Dendritic cell treated with granulocyte-macrophage colony-stimulating factor and Interleukin-4, amounts not matched to agents 40 ng/mL and 50 ng/mL, for 4 days (primary cell): Measurements from ENCODE around the gene ZNF507.

Experiments
- H3K27ac Mint-ChIP-seq: one replicate; pipeline ENCODE4 v1.8.0; 2022; ENCODE audit warnings: mild to moderate bottlenecking, mixed read lengths
- H3K27me3 Mint-ChIP-seq: one replicate; pipeline ENCODE4 v1.8.0; 2022; ENCODE audit warnings: mild to moderate bottlenecking, mixed read lengths
- H3K36me3 Mint-ChIP-seq: one replicate; pipeline ENCODE4 v1.8.0; 2022; ENCODE audit warnings: low read depth, mixed read lengths
- H3K4me1 Mint-ChIP-seq: one replicate; pipeline ENCODE4 v1.8.0; 2022; ENCODE audit warnings: low read depth, mixed read lengths
- H3K4me3 Mint-ChIP-seq: one replicate; pipeline ENCODE4 v1.8.0; 2022; ENCODE audit warnings: mild to moderate bottlenecking, moderate library complexity, mixed read lengths
- H3K9me3 Mint-ChIP-seq: one replicate; pipeline ENCODE4 v1.8.0; 2022; ENCODE audit warnings: mixed read lengths
- intact Hi-C: fragments of 100-400 bp; cut with micrococcal nuclease; formaldehyde crosslinking; loops from one replicate; pipeline ENCODE4 v1.15.0; 2022

Gene ZNF507

GRCh38 chr19:32401992-32402391, 56.6 kb downstream of the ZNF507 start:
- Mint-ChIP-seq H3K36me3 (peaks cover 7% of the 10 kb centered on the region), H3K4me1 (peaks cover 13% of the 10 kb centered on the region), H3K27ac (no peak overlapping the region), H3K27me3 (peaks cover 58% of the 10 kb centered on the region), H3K4me3 (no peak overlapping the region), H3K9me3 (no peaks in the 10 kb centered on the region)
- intact Hi-C loops = loop anchor here (10.0 kb wide), 1 partner anchor 173 kb away; no protein-coding TSS in a partner anchor

- Mint-ChIP-seq H3K4me1 (peaks cover 13% of the 10 kb centered on the region), H3K36me3 (peaks cover 7% of the 10 kb centered on the region), H3K27ac (no peak overlapping the region), H3K9me3 (no peaks in the 10 kb centered on the region), H3K27me3 (peaks cover 65% of the 10 kb centered on the region), H3K4me3 (no peak overlapping the region)
- intact Hi-C loops = loop anchor here (10.0 kb wide), 1 partner anchor 171 kb away; no protein-coding TSS in a partner anchor
Observed at GRCh38 chr19:32403291-32403995, 58.0 kb downstream of the ZNF507 start.

DNA sequence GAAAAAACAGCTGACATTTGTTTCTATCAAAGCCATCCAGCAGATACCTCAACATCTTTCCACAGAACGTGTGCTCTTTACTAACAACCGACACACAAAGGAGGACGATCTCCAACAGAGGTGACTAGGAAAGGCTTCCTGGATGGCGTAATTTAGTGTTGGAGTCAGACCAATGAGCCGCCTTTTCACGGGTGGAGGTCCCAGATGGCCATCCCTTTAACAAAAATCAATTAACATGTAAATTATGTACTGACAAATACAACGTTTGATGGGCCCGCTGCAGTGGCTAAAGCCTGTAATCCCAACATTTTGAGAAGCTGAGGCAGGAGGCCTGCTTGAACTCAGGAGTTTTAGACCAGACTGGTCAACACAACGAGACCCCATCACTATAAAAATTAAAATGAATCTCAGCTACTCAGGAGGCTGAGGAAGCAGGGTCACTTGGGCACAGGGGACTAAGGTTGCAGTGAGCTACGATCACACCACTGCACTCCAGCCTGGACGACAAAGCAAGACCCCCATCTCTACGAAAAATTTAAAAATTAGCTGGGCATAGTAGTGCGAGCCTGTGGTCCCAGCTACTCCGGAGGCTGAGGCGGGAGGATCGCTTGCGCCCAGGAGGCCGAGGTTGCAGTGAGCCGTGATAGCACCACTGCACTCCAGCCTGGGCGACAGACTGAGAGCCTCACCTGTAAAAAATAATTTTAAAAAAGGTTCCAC, 59.0 kb downstream of the ZNF507 start:
- peaks cover 64% of the 10 kb centered on the region for H3K27me3 Mint-ChIP-seq
- no peaks in the 10 kb centered on the region for H3K9me3 Mint-ChIP-seq
- peaks cover 11% of the 10 kb centered on the region for H3K36me3 Mint-ChIP-seq
- peak overlapping the region; percentile 85 for H3K4me3 Mint-ChIP-seq
- peaks cover 13% of the 10 kb centered on the region for H3K4me1 Mint-ChIP-seq
- intact Hi-C loops = loop anchor here (2.0 to 10.0 kb wide), 2 partner anchors 54 to 170 kb away; no protein-coding TSS in a partner anchor
- H3K27ac Mint-ChIP-seq = peak overlapping the region; percentile 92

GRCh38 chr19:32404933-32405430, 59.6 kb downstream of the ZNF507 start:
- H3K4me1 Mint-ChIP-seq = peaks cover 13% of the 10 kb centered on the region
- H3K27ac Mint-ChIP-seq = peak overlapping the region; percentile 92
- peaks cover 58% of the 10 kb centered on the region for H3K27me3 Mint-ChIP-seq
- intact Hi-C loops = loop anchor here (2.0 to 10.0 kb wide), 2 partner anchors 54 to 170 kb away; no protein-coding TSS in a partner anchor
- H3K9me3 Mint-ChIP-seq = no peaks in the 10 kb centered on the region
- peaks cover 14% of the 10 kb centered on the region for H3K36me3 Mint-ChIP-seq
- H3K4me3 Mint-ChIP-seq = peak overlapping the region; percentile 85

GRCh38 chr19:32405431-32406160, 60.2 kb downstream of the ZNF507 start, which contains the start of gene DPY19L3:
Gene DPY19L3, plus strand, starts transcription at chr19:32405770. Its CDS starts 2,484 bp downstream, at chr19:32408254.
- Mint-ChIP-seq H3K27me3 (peaks cover 52% of the 10 kb centered on the region), H3K36me3 (peaks cover 14% of the 10 kb centered on the region)

DNA sequence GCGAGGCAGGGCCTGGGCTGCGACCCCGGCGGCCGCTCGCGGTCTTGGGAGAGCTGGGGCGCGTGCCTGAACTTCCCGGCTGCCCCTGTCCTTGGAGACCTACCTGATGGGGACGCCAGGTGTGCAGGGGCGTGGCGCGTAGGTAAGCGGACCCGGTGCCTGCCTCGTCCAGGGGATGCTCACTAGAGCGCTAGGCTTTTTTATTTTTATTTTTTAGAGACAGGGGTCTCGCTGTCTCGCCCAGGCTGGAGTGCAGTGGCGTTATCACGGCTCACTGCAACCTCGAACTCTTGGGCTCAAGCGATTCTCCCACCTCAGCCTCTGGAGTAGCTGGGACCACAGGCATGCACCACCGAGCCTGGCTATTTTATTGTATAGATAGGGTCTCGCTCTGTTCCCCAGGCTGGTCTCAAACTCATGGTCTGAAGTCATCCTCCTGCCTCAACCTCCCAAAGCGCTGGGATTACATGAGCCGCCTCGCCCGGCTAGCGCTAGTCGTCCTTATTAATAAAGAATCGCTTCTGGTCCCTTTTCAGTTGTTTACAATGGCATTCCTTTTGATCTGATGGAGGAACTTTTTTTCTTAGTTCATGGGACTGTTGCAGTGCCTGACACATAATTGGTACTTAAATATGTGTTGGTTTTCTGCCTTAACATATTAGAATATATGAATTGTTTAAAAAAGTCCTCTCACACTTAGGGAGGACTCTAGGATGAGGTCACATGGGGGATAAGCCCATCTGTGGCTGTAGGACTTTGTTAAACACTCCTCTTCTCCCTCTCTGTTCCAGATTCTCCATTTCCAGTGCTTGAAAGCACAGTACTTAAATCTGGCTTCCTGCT, 61.0 kb downstream of the ZNF507 start:
- intact Hi-C loops = loop anchor here (10.0 kb wide), 1 partner anchor 168 kb away; no protein-coding TSS in a partner anchor
- Mint-ChIP-seq H3K27me3 (peaks cover 44% of the 10 kb centered on the region), H3K36me3 (peaks cover 14% of the 10 kb centered on the region), H3K4me1 (peaks cover 13% of the 10 kb centered on the region), H3K9me3 (no peaks in the 10 kb centered on the region), H3K27ac (peak overlapping the region; percentile 92), H3K4me3 (peak overlapping the region; percentile 69)

More at GRCh38 chr19:32405431-32406160, 60.2 kb downstream of the ZNF507 start, which contains the start of gene DPY19L3:
- H3K9me3 Mint-ChIP-seq = no peaks in the 10 kb centered on the region
- intact Hi-C loops = loop anchor here (2.0 to 10.0 kb wide), 2 partner anchors 55 to 169 kb away; no protein-coding TSS in a partner anchor
- peak within 1 kb of the TSS; percentile 92 for H3K27ac Mint-ChIP-seq
- peaks cover 13% of the 10 kb centered on the region for H3K4me1 Mint-ChIP-seq
- peak within 1 kb of the TSS; percentile 85 for H3K4me3 Mint-ChIP-seq

GRCh38 chr19:32407004-32407992, 61.9 kb downstream of the ZNF507 start:
- Mint-ChIP-seq H3K27ac (peak overlapping the region; percentile 92), H3K4me3 (peak overlapping the region; percentile 47), H3K36me3 (peaks cover 14% of the 10 kb centered on the region), H3K27me3 (peaks cover 35% of the 10 kb centered on the region), H3K9me3 (no peaks in the 10 kb centered on the region), H3K4me1 (peaks cover 8% of the 10 kb centered on the region)
- intact Hi-C loops = loop anchor here (10.0 kb wide), 1 partner anchor 168 kb away; no protein-coding TSS in a partner anchor

DNA sequence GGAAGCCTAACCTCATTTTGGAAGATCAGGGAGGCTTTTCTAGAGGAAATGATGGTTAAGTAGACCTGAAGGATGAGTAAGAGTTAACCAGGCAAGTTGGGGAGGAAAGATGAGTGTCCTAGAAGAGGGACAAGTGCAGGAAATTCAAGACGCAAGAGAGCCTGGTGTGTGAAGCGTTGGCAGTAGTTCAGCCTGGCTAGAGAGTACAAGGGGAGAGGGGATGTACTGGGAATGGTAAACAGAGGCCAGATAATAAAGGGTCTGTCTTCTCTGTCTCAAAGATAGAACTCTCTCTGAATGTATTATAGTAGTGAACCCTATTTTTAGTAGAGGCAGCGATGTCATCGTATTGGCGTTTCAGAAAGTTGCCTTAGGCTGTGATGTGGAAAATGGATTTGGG, 69.8 kb downstream of the ZNF507 start:
- no peaks in the 10 kb centered on the region for H3K36me3 Mint-ChIP-seq
- no peak overlapping the region for H3K27ac Mint-ChIP-seq
- H3K27me3 Mint-ChIP-seq = peaks cover 30% of the 10 kb centered on the region
- H3K4me1 Mint-ChIP-seq = peaks cover 14% of the 10 kb centered on the region
- intact Hi-C loops = no loop called here
- H3K9me3 Mint-ChIP-seq = no peaks in the 10 kb centered on the region
- no peak overlapping the region for H3K4me3 Mint-ChIP-seq

DNA sequence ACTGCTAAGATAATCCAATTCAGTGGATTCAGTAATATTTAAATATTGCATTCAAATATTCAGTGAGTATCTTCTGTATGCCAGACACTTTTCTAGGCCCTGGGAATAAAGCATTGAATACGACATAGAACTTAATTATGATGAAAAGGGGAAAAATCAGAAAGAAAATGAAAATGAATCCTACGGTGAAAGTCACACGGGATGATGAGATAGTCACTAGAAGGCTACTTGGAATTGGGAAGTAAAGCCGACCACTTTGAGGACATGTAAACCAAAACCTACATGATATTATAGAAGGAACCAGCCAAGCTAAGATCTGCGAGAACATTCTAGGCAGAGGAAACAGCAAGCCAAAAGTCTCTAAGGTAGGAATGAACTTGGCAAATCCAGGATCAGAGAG, 70.3 kb downstream of the ZNF507 start:
- no peak overlapping the region for H3K27ac Mint-ChIP-seq
- H3K36me3 Mint-ChIP-seq = no peaks in the 10 kb centered on the region
- peaks cover 16% of the 10 kb centered on the region for H3K4me1 Mint-ChIP-seq
- H3K27me3 Mint-ChIP-seq = peaks cover 31% of the 10 kb centered on the region
- no peak overlapping the region for H3K4me3 Mint-ChIP-seq
- no peaks in the 10 kb centered on the region for H3K9me3 Mint-ChIP-seq
- intact Hi-C loops = no loop called here

GRCh38 chr19:32416749-32417456, 71.5 kb downstream of the ZNF507 start:
- Mint-ChIP-seq H3K9me3 (no peaks in the 10 kb centered on the region), H3K27ac (no peak overlapping the region), H3K4me3 (no peak overlapping the region), H3K4me1 (peaks cover 25% of the 10 kb centered on the region), H3K27me3 (peaks cover 31% of the 10 kb centered on the region), H3K36me3 (no peaks in the 10 kb centered on the region)
- intact Hi-C loops = no loop called here

GRCh38 chr19:32418155-32418554, 72.7 kb downstream of the ZNF507 start:
- peaks cover 36% of the 10 kb centered on the region for H3K4me1 Mint-ChIP-seq
- intact Hi-C loops = no loop called here
- H3K27ac Mint-ChIP-seq = no peak overlapping the region
- no peak overlapping the region for H3K4me3 Mint-ChIP-seq
- no peaks in the 10 kb centered on the region for H3K9me3 Mint-ChIP-seq
- H3K36me3 Mint-ChIP-seq = no peaks in the 10 kb centered on the region
- H3K27me3 Mint-ChIP-seq = peaks cover 33% of the 10 kb centered on the region
